Stimulated activated effector memory CD8-positive, alpha-beta T cell treated with anti-CD3 and anti-CD28 coated beads, Interleukin-12 subunit alpha, Interleukin-12 subunit beta, amount 100 ng/mL, for 72 hours (primary cell): Measurements from ENCODE around the gene CMPK2.

ENCODE experiments used
- ATAC-seq: fragments of 150-1000 bp; cut with Tn5 transposase; 2 replicates; pipeline ENCODE4 v1.10.0; 2021
- DNase-seq, 2 donors: peaks; one replicate each; pipeline ENCODE4 v3.0.0; 2021 to 2022; ENCODE audit warnings: low spot score in 2 of 2
- H3K27ac Mint-ChIP-seq: one replicate; pipeline ENCODE4 v1.8.0; 2022; ENCODE audit warnings: mild to moderate bottlenecking, mixed read lengths
- H3K36me3 Mint-ChIP-seq: one replicate; pipeline ENCODE4 v1.8.0; 2022; ENCODE audit warnings: mild to moderate bottlenecking, mixed read lengths
- H3K4me1 Mint-ChIP-seq: one replicate; pipeline ENCODE4 v1.8.0; 2022; ENCODE audit warnings: mixed read lengths
- H3K4me3 Mint-ChIP-seq: one replicate; pipeline ENCODE4 v1.8.0; 2022; ENCODE audit warnings: mild to moderate bottlenecking, mixed read lengths
- H3K9me3 Mint-ChIP-seq: one replicate; pipeline ENCODE4 v1.8.0; 2022; ENCODE audit warnings: mixed read lengths

The CMPK2 gene

GRCh38 chr2:6887751-6888192 lies 22.1 kb upstream of the CMPK2 start:
- Mint-ChIP-seq H3K36me3 (no peaks in the 10 kb centered on the region), H3K4me3 (no peak overlapping the region), H3K4me1 (no peaks in the 10 kb centered on the region), H3K9me3 (no peaks in the 10 kb centered on the region), H3K27ac (no peak overlapping the region)
- DNase-seq (no peak), ATAC-seq (no peak)

DNA sequence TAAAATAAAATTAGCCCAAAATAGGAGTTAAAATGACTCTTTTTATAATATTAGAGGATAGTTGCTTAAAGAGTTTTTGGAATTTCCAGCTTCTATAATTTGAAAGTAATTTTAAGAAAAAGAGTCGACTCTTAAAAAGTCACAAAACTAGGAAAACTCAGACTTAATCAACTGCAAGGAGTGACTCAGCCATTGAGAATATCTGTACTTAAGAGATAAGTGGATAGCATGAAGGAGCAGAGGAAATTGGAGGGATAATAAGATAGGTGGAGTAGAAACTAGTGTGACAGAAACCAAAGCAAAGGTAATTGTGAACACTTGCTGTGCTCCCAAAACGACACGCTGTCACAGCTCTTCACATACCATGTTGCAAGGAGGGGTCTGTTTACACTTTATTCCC lies 20.3 kb upstream of the CMPK2 start:
- no peak for DNase-seq
- H3K4me3 Mint-ChIP-seq, result no peak overlapping the region
- no peaks in the 10 kb centered on the region for H3K9me3 Mint-ChIP-seq
- no peak for ATAC-seq
- H3K4me1 Mint-ChIP-seq, result peaks cover 3% of the 10 kb centered on the region
- H3K27ac Mint-ChIP-seq, result no peak overlapping the region
- no peaks in the 10 kb centered on the region for H3K36me3 Mint-ChIP-seq

GRCh38 chr2:6885551-6885950 lies 19.8 kb upstream of the CMPK2 start:
- DNase-seq (no peak), ATAC-seq (no peak)
- no peak overlapping the region for H3K27ac Mint-ChIP-seq
- H3K36me3 Mint-ChIP-seq, result no peaks in the 10 kb centered on the region
- H3K9me3 Mint-ChIP-seq, result no peaks in the 10 kb centered on the region
- H3K4me1 Mint-ChIP-seq, result peaks cover 7% of the 10 kb centered on the region
- no peak overlapping the region for H3K4me3 Mint-ChIP-seq

DNA sequence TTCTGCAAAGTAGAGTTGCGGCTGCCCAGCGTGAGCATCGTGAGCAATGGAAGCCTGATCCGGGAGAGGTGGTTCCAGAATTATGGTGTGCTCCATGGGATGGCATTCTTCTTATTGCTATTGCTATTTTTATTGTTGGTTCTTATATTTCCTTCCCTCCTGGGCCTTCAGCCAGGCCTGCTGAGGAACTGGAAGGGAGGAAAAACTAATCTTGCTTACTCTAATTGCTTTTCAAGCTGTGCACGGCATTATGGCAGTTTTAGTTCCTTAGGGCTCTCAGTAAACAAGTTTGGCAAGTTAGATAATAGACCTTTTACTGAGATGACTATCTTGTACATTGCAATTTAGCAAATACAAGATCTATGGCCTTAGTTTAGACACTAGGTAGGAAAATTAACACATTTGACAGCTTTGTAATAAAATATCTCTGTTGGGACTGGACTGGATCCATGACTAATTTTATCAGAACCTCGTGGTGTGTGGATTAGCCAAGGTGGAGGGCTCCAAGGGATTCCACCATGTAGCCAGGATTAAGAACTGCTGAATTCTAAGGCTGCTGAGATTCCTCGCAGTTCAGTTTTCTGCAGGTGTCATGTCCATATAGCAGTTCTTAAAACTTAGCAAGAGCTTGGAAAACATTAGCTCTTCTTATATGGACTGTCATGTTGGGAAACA lies 17.9 kb upstream of the CMPK2 start:
- no peak for ATAC-seq
- no peak for DNase-seq
- no peaks in the 10 kb centered on the region for H3K9me3 Mint-ChIP-seq
- peaks cover 23% of the 10 kb centered on the region for H3K4me1 Mint-ChIP-seq
- no peak overlapping the region for H3K4me3 Mint-ChIP-seq
- no peak overlapping the region for H3K27ac Mint-ChIP-seq
- no peaks in the 10 kb centered on the region for H3K36me3 Mint-ChIP-seq

GRCh38 chr2:6881516-6881915 lies 15.8 kb upstream of the CMPK2 start:
- Mint-ChIP-seq H3K4me3 (no peak overlapping the region), H3K9me3 (no peaks in the 10 kb centered on the region), H3K36me3 (no peaks in the 10 kb centered on the region), H3K4me1 (peaks cover 36% of the 10 kb centered on the region), H3K27ac (no peak overlapping the region)
- DNase-seq (no peak), ATAC-seq (no peak)

GRCh38 chr2:6881046-6881445 lies 15.3 kb upstream of the CMPK2 start:
- ATAC-seq, result no peak
- no peak overlapping the region for H3K4me3 Mint-ChIP-seq
- no peak overlapping the region for H3K27ac Mint-ChIP-seq
- no peak for DNase-seq
- H3K4me1 Mint-ChIP-seq, result peaks cover 36% of the 10 kb centered on the region
- H3K36me3 Mint-ChIP-seq, result no peaks in the 10 kb centered on the region
- no peaks in the 10 kb centered on the region for H3K9me3 Mint-ChIP-seq

DNA sequence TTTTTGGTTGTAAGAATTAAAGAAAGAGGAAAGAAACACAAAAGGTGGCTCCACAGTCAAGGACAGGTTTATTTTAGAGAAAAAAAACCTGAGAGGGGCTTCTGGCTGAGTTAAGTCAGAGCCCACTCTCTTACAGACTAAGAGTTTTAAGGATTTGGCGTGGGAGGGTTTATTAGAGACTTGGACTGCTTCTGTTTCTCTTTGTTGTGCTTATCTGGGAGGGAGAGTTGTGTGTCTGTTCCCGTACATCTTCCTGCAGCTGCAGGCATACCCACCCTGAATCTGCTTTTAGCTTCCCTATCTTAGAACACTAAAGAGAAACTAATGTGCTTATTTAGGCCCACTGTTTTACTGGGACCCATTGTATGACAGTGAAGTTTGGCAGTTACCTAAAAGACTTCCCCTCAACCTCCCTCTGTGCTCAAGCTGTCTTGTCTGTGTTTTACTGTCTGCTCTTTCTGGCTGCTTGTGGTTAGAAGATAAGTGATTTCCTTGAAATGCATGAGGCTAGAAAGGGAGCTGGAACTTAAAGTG lies 14.6 kb upstream of the CMPK2 start:
- H3K9me3 Mint-ChIP-seq, result no peaks in the 10 kb centered on the region

GRCh38 chr2:6879011-6879410 lies 13.3 kb upstream of the CMPK2 start:
- Mint-ChIP-seq H3K4me3 (no peak overlapping the region), H3K36me3 (no peaks in the 10 kb centered on the region), H3K9me3 (peaks cover 2% of the 10 kb centered on the region), H3K4me1 (peaks cover 36% of the 10 kb centered on the region), H3K27ac (no peak overlapping the region)
- DNase-seq (no peak), ATAC-seq (no peak)

More for the DNA sequence above, 14.6 kb upstream of the CMPK2 start:
- H3K4me3 Mint-ChIP-seq, result peak overlapping the region; percentile 30
- ATAC-seq (peak; percentile 60), DNase-seq (no peak)
- H3K4me1 Mint-ChIP-seq, result peaks cover 36% of the 10 kb centered on the region
- peak overlapping the region; percentile 37 for H3K27ac Mint-ChIP-seq
- H3K36me3 Mint-ChIP-seq, result no peaks in the 10 kb centered on the region

DNA sequence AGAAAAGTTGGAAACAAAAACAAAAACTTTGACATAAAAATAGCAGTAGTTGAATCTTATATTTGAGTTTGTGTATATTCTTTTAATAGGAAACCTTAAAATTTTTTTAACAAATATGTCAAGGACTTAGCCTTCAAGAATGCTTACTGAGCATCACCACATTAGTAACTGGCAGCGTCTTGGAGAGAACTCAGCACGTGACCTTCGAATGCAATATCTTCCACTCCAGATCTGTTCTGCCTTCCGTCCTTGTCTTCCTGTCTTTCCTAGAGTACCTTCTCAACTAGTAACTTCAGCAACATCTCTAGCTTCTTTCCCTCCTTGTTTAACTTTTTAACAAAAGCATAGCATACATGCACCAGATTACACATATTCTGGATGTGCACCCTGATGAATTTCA lies 12.8 kb upstream of the CMPK2 start:
- H3K27ac Mint-ChIP-seq, result no peak overlapping the region
- H3K9me3 Mint-ChIP-seq, result peaks cover 3% of the 10 kb centered on the region
- ATAC-seq, result no peak
- H3K36me3 Mint-ChIP-seq, result no peaks in the 10 kb centered on the region
- no peak overlapping the region for H3K4me3 Mint-ChIP-seq
- peaks cover 36% of the 10 kb centered on the region for H3K4me1 Mint-ChIP-seq
- no peak for DNase-seq

DNA sequence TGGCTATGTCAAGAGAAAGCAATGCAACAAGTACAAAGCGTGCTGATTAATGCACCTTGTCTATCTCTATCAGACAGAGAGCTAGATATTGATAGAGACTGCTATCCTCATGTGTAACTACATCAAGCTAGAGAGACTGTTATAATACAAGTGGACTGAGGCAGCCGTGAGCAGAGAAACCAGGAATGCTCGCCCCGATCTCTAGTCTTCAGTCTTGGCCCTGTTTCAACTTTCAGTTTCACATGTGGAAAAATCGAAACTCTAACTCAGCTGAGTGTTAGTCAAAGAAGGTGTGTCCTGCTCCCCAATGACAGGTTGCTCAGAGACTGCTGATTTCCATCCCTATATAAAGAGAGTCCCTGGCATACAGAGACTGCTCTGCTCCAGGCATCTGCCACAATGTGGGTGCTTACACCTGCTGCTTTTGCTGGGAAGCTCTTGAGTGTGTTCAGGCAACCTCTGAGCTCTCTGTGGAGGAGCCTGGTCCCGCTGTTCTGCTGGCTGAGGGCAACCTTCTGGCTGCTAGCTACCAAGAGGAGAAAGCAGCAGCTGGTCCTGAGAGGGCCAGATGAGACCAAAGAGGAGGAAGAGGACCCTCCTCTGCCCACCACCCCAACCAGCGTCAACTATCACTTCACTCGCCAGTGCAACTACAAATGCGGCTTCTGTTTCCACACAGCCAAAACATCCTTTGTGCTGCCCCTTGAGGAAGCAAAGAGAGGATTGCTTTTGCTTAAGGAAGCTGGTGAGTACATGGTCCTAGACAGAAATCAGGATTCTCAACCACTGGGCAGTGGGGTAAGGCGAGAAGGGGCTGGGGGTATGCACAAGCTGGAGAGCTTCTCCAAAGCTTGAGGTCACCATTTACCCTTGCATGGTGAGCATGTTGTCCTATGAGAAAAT lies 11.9 kb upstream of the CMPK2 start, which contains the start of gene RSAD2:
TSS of gene RSAD2 (plus strand) at position 376 of the 903 bp plus-strand sequence. CDS start at position 400, 24 bp downstream.
- DNase-seq (no peak), ATAC-seq (peak; percentile 93)
- Mint-ChIP-seq H3K36me3 (no peaks in the 10 kb centered on the region), H3K4me1 (peaks cover 36% of the 10 kb centered on the region), H3K27ac (no peak within 1 kb of the TSS), H3K9me3 (peaks cover 3% of the 10 kb centered on the region), H3K4me3 (peak within 1 kb of the TSS; percentile 62)

GRCh38 chr2:6876309-6876708 lies 10.6 kb upstream of the CMPK2 start:
- Mint-ChIP-seq H3K9me3 (peaks cover 3% of the 10 kb centered on the region), H3K4me3 (no peak overlapping the region), H3K36me3 (no peaks in the 10 kb centered on the region), H3K4me1 (peaks cover 36% of the 10 kb centered on the region), H3K27ac (no peak overlapping the region)
- no peak for DNase-seq
- ATAC-seq, result no peak

DNA sequence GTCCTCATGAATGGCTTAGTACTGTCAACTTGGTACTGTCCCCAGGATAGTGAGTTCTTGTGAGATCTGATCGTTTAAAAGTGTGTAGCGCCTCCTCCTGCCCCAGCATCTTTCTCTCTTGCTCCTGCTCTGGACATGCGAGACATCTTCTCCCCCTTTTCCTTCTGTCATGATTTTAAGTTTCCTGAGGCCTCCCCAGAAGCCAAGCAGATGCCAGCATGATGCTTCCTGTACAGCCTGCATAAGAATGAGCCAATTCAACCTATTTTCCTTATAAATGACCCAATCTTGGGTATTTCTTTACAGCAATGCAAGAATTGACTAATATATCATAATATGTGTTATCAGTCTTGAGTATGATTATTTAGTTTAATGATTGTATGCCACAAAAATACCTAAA lies 8.3 kb upstream of the CMPK2 start:
- H3K36me3 Mint-ChIP-seq, result no peaks in the 10 kb centered on the region
- ATAC-seq (no peak), DNase-seq (no peak)
- H3K4me3 Mint-ChIP-seq, result no peak overlapping the region
- H3K4me1 Mint-ChIP-seq, result peaks cover 18% of the 10 kb centered on the region
- no peak overlapping the region for H3K27ac Mint-ChIP-seq
- peaks cover 3% of the 10 kb centered on the region for H3K9me3 Mint-ChIP-seq

DNA sequence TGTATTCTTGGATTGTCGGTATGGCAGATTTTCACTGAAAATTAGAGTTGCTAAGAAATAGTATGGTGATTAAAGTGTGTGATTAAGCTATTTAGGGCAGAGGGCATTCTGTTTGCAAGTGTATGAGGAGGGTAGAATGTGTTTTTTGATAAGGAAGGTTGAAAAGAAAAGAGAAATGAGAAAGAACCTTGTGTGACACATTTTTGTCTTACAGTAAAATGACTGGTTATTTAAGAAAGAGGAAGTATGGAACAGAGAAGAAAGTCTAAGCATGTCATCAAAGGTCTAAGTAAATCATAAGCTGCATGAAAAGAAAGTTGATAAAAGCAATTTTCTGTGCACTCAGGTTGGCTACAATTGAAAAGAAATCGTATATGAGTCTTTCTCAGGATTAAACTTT lies 6.7 kb upstream of the CMPK2 start:
- H3K4me3 Mint-ChIP-seq, result no peak overlapping the region
- no peak for ATAC-seq

DNA sequence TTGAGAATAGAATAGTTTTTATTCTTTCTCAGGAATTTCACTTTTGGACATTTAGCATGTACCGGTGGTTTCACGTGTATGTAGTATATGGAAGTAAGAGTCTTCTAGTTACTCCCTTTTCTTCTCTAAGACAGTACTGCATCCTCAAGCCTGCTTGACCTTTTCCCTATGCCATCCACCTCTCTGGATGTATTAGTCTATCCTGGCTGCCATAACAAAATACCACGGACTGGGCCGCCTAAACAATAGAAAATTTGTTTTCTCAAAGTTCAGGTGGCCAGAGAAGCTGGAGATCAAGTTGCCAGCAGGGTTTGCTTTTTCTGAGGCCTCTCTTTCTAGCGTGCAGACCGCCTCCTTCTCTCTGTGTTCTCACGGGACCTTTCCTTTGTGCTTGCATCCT lies 1.3 kb upstream of the CMPK2 start:
- H3K27ac Mint-ChIP-seq, result no peak overlapping the region

More for the DNA sequence above, 6.7 kb upstream of the CMPK2 start:
- peaks cover 3% of the 10 kb centered on the region for H3K4me1 Mint-ChIP-seq
- no peak overlapping the region for H3K27ac Mint-ChIP-seq
- DNase-seq, result no peak
- no peaks in the 10 kb centered on the region for H3K36me3 Mint-ChIP-seq
- H3K9me3 Mint-ChIP-seq, result peaks cover 3% of the 10 kb centered on the region

DNA sequence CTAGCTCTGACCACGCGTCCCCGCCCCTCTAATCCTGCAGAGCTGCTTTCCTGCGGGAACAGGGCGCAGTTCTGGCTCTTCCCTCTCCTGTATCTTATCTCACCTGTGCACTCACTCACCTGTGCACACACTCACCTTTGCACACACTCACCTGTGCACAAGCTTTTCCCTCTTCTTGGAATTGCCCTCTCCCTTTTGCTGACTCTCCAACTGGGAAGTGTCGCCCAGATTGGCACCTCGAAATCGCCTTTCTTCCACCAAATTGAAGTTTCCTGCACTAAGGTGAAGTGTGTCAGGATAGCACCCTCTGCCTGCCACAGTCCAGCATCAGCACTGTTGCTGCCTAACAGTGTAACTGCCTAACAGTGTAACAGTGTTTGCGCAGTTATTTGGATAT lies 566 bp upstream of the CMPK2 start:
- Mint-ChIP-seq H3K36me3 (no peaks in the 10 kb centered on the region), H3K4me1 (peaks cover 8% of the 10 kb centered on the region), H3K9me3 (no peaks in the 10 kb centered on the region), H3K27ac (peak overlapping the region; percentile 73), H3K4me3 (peak overlapping the region; percentile 88)
- peak; percentile 52 for ATAC-seq
- no peak for DNase-seq

More for the DNA sequence above, 1.3 kb upstream of the CMPK2 start:
- Mint-ChIP-seq H3K9me3 (no peaks in the 10 kb centered on the region), H3K4me3 (peak overlapping the region; percentile 88), H3K36me3 (no peaks in the 10 kb centered on the region), H3K4me1 (peaks cover 8% of the 10 kb centered on the region)
- ATAC-seq (no peak), DNase-seq (no peak)
